HG02870 (cell line): ENCODE results near the gene MED8.

Experiments used
- ATAC-seq: cut with Tn5 transposase; IDR thresholded peaks from one replicate; pipeline ENCODE4 v1.9.1; 2021; ENCODE audit warnings: mild to moderate bottlenecking, moderate library complexity; ENCODE audit not compliant: unreplicated experiment

Gene MED8

DNA sequence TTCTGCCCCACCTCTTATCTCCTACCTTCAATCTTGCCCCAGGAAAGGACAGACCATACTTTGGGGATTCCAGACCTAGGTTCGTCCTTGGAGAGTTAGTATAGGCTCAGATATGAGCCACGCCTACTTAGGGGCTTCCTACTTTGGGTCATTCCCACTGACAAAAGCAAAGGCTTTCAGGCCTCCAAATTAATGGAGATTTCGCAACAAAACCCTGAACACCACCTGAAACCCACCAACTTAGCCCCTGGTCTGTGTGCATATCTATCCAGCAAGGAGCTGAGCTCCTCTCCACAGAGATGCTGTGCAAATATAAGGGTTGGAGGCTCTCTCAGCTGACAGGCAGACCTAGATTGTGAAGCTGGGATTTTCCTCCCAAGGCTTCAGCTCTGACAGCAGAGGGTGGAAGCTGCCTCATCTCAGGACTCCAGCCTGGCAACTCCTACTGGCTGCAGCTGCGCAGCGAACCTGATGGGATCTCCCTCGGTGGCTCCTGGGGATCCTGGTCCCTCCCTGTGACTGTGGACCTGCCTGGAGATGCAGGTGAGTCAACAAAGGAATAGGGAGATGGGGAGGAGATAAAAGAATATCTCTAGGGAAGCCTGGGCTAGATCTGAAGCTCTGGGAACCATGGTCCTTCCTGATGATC lies 49.9 kb downstream of the MED8 start:
- ATAC-seq = no peak

DNA sequence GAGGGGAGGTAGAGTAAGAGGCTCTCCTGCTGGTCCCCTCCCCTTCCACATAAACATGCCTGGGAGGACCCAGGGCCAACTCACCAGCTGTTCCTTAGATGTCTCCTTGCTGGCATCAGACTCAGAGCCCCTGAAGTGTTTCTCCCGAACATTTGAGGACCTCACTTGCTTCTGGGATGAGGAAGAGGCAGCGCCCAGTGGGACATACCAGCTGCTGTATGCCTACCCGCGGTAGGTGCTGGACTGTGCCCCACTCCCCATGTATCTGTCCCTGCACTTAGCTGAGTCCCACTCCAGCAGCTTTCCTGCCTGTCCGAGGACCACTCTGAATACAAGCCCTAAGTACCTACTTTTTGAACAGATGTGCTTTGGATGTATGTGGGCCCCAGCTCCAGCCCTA lies 51.6 kb downstream of the MED8 start:
- ATAC-seq = no peak

DNA sequence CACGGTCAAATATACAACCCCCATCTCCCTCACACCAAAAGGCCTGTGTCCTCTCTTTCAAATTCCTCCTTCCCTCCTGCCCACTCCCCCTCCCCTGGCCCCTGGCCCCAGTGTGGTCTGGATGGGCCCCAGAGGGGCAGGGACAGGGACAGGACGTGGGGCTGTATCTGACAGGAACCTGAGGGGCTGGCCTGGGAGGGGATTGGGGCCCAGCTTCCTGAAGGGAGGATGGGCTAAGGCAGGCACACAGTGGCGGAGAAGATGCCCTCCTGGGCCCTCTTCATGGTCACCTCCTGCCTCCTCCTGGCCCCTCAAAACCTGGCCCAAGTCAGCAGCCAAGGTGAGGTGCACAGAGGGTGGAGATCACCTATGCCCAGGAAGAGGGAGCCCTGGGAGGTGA lies 52.0 kb downstream of the MED8 start, which contains the start of gene MPL:
TSS of gene MPL (plus strand) at position 231 of the 400 bp plus-strand sequence. CDS start at position 262, 31 bp downstream.
- no peak for ATAC-seq

DNA sequence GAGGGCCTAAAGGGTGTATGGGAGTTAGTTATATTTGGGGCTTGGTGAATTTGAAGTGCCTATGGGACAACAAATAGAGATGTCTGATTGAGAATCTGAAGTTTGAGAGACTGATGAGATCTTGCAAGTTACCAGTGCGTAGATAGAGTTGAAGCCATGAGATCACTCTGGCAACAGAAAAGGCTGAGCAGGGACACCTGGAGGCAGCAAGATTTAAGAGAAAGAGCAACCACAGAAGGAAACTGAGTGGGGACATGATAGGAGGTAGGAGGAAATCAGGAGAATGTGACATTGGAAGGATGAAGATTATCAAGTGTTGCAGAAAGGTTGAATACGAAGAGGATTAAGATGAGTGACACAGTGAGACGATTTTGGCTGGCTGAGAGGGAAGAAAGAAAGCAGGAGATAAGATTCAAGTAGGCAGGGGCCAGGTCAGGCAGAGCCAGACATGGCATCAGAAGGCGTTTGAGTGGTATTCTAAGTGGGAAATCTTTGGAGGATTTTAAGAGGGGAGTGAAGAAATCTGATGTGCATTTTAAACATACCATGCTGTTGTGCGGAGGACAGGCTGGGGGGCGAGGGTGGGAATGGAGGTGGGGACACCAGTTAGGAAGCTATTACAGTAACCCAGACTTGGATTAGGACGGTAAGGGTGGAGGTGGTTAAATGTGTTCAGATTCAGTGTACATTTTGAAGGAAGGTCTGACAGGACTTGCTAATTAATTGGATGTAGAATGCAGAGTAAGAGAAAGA lies 55.0 kb downstream of the MED8 start:
- ATAC-seq = no peak
